ENCODE results near the gene INPP4B.
"Not testable (repeated sequence)": the region's sequence is repeated elsewhere in the genome, so short reads cannot be mapped to it uniquely, and the experiment has no call there.

The INPP4B gene

GRCh38 chr4:142121448-142122350 lies 724.4 kb downstream of the INPP4B start:
- no peak for DNase-seq

GRCh38 chr4:142120921-142121320 lies 725.2 kb downstream of the INPP4B start:
- no peak for DNase-seq

- no peak for DNase-seq
Observed at GRCh38 chr4:142112451-142112850, 733.6 kb downstream of the INPP4B start.

GRCh38 chr4:142110136-142110535 lies 736.0 kb downstream of the INPP4B start:
- no peak for DNase-seq

- no peak for DNase-seq
Observed at GRCh38 chr4:142104041-142104440, 742.1 kb downstream of the INPP4B start.

- no peak for DNase-seq
Observed at GRCh38 chr4:142101401-142101800, 744.7 kb downstream of the INPP4B start.

GRCh38 chr4:142100941-142101340 lies 745.2 kb downstream of the INPP4B start:
- no peak for DNase-seq

GRCh38 chr4:142098900-142099545 lies 747.1 kb downstream of the INPP4B start:
- no peak for DNase-seq

- DNase-seq = no peak
Observed at GRCh38 chr4:142098380-142098779, 747.7 kb downstream of the INPP4B start.

GRCh38 chr4:142097015-142097414 lies 749.1 kb downstream of the INPP4B start:
- DNase-seq = no peak

GRCh38 chr4:142095886-142096605 lies 750.1 kb downstream of the INPP4B start:
- no peak for DNase-seq

GRCh38 chr4:142092941-142093340 lies 753.2 kb downstream of the INPP4B start:
- DNase-seq = no peak

GRCh38 chr4:142091691-142092182 lies 754.4 kb downstream of the INPP4B start:
- no peak for DNase-seq

- DNase-seq = no peak
Observed at GRCh38 chr4:142091085-142091513, 755.0 kb downstream of the INPP4B start.

GRCh38 chr4:142088906-142089305 lies 757.2 kb downstream of the INPP4B start:
- no peak for DNase-seq

- no peak for DNase-seq
Observed at GRCh38 chr4:142085513-142086292, 760.4 kb downstream of the INPP4B start.

- no peak for DNase-seq
Observed at GRCh38 chr4:142083264-142083663, 762.8 kb downstream of the INPP4B start.

GRCh38 chr4:142081025-142081424 lies 765.1 kb downstream of the INPP4B start:
- DNase-seq = no peak

GRCh38 chr4:142079959-142080358 lies 766.1 kb downstream of the INPP4B start:
- DNase-seq = no peak

GRCh38 chr4:142077048-142077447 lies 769.1 kb downstream of the INPP4B start:
- DNase-seq = no peak

- not testable (repeated sequence) for DNase-seq
Observed at GRCh38 chr4:142068304-142068703, 777.8 kb downstream of the INPP4B start.

- DNase-seq = not testable (repeated sequence)
Observed at GRCh38 chr4:142066562-142066961, 779.5 kb downstream of the INPP4B start.
